CD4-positive, alpha-beta T cell treated with Interleukin-4 for 1 hour (primary cell): ENCODE results near the gene SLC52A1.
"Not testable (repeated sequence)": the region's sequence is repeated elsewhere in the genome, so short reads cannot be mapped to it uniquely, and the experiment has no call there.

Source experiments
- DNase-seq, 2 donors: peaks; one replicate each; pipeline ENCODE4 v3.0.0-alpha.2; 2020 to 2022

SLC52A1 gene

GRCh38 chr17:5035315-5035714 lies at the start of gene SLC52A1:
Gene SLC52A1, minus strand, starts transcription at chr17:5035426. Its CDS starts 820 bp downstream, at chr17:5034606.
- no peak for DNase-seq

GRCh38 chr17:5080591-5080990 lies 45.4 kb upstream of the SLC52A1 start:
- no peak for DNase-seq

GRCh38 chr17:5078106-5079028 lies 43.1 kb upstream of the SLC52A1 start, which contains the start of gene ZFP3:
Gene ZFP3, plus strand, starts transcription at chr17:5078467. Its CDS starts 13,038 bp downstream, at chr17:5091505.
- peak; percentile 81 to 84 for DNase-seq

- no peak for DNase-seq
Observed at GRCh38 chr17:5077781-5078105, 42.5 kb upstream of the SLC52A1 start.

- not testable (repeated sequence) for DNase-seq
Observed at GRCh38 chr17:5077275-5077674, 42.0 kb upstream of the SLC52A1 start.

DNA sequence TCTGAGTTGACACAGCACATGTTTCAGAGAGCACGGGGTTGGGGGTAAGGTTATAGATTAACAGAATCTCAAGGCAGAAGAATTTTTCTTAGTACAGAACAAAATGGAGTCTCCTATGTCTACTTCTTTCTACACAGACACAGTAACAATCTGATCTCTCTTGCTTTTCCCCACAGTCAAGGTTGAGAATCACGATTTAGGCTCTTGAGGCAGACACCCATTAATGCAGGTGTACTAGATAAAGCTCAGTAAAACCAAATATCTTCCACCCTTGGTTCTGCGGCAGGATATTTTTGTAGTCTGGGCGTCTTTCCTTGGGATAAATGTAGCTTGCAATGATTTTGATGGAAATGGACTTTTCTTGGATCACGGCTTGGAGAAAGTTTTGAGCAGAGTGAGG lies 40.2 kb upstream of the SLC52A1 start:
- DNase-seq, result not testable (repeated sequence)

GRCh38 chr17:5069724-5070123 lies 34.5 kb upstream of the SLC52A1 start:
- DNase-seq, result no peak

DNA sequence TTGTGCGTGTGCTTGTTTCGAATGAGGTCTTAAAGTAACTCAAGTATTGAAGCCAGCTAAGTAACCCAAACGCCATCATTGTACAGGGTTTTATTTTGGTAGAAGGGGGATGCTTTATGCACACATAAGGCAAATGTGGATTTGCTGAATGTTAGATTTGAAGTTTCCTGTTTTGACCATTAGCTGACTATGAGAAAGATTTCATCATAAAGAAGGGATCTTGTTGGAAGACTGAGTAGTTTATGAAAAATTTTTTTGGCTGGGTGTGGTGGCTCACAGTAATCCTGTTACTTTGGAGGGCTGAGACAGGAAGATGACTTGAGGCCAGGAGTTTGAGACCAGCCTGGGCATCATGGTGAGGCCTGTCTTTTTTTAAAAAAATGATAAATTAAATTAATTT lies 33.0 kb upstream of the SLC52A1 start:
- DNase-seq, result no peak

DNA sequence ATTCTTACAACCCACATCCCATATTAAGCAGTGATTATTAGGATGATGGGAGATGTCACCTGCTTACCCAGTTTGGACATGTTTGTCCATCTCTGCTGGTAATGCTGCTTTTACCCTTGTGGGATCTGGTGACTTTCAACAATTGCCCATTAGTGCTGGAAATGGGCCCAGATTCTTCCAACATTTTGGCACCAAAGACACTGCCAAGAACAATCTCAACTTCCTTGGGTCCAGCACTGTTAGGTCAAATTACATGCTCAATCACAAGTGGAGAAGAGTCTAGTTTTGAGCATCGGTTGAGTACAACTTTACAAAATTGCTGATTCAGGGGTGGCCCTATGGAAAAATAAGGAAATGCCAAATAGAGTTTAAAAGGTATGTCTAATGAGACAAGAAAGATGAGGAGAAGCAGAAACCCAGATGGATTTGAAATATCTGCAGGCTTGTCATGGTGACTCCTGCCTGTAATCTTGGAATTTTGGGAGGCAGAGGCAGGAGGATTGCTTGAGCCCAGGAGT lies 30.1 kb upstream of the SLC52A1 start:
- DNase-seq, result no peak

DNA sequence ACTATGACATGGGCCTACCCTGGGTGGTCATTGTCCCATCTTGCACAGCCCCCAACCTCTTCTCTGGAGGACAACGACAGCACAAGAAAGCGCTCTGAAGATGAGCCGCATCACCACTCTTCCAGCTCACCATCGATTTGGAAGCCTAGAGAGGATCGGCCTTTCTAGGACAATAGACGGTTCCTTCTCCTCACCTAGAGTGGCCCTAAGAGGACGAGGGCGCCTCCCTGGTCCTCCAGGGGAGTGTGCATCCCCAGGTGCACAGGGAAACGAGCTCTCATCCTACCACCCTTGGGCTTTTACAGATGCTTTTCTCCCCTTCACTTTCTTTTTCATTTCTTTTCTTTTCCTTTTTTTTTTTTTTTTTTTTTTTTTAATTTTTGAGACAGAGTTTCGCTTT lies 20.3 kb upstream of the SLC52A1 start:
- no peak for DNase-seq

DNA sequence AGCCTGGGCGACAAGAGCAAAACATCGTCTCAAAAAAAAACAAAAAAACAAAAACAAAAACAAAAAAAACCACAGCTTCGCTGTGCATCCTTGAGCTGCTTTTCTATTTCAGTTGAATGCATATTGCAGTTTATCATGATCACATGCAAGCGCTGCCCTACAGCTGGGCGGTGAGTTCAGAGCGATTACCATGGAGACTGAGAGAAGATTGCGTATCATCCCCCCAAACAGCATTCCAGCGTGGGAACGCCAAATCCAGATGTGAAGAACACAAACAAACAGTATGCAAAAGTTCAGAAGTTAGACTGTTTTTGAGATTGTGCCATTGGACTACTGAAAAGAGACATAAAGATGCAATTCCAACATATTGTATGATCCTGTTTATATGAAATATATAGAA lies 15.1 kb upstream of the SLC52A1 start:
- DNase-seq, result no peak

DNA sequence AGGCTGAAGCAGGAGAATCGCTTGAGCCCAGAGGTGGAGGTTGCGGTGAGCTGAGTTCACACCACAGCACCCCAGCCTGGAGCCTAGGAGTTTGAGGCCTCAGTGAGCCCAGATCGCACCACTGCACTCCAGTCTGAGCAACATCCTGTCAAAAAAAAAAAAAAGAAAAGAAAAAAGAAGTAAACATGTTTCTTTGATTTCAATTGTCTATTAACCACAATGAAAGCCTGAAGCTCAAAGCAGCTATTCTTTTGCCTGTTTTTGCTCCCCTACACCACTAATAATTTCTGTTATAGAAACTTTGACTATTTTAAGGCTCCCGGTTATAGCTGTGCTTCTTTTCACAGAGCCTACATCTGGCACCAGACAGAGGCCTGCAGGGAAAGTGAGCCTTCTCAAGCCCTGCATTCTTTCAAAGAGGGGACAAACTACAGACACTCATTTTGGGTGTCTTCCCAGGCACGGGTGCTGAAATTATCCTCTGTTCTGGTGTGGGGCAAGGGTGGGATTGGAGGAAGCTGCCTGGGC lies 14.2 kb upstream of the SLC52A1 start:
- peak; percentile 82 to 84 for DNase-seq

GRCh38 chr17:5047446-5047845 lies 12.2 kb upstream of the SLC52A1 start:
- DNase-seq, result no peak

DNA sequence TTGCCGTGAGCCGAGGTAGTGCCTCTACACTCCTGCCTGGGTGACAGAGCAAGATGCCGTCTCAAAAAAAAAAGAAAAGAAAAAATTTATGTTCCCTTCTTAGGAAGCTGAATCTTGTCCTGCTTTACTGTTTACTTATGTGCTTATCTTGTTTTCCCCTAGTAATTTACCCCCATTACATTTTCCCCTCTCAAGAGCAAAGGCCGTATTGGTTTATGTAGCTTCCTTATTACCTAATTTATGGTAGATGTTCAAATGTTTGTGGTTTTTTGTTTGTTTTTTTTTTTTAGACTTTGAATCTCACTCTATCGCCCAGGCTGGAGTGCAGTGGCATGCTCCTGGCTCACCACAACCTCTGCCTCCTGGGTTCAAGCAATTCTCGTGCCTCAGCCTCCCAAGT lies 10.3 kb upstream of the SLC52A1 start:
- no peak for DNase-seq

DNA sequence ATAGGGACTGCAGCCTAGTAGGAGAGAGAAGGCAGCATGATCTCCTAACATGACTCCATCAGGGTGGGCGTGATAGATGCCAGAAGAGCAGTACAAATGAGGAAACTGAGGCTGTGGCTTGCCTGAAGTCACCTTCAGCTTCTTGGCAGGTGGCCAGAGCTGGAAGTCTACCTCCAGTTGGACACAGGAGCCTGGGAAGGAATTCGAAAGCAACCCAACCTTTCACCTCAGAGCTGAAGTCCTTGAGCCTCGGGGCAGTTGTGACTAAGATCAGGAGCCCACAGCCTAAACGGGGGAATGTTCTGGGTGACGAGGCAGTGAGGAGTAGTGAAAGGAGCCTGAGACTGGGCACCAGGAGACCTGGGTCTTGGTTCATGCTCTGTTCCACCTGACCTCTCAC lies 9.4 kb upstream of the SLC52A1 start:
- DNase-seq, result no peak

DNA sequence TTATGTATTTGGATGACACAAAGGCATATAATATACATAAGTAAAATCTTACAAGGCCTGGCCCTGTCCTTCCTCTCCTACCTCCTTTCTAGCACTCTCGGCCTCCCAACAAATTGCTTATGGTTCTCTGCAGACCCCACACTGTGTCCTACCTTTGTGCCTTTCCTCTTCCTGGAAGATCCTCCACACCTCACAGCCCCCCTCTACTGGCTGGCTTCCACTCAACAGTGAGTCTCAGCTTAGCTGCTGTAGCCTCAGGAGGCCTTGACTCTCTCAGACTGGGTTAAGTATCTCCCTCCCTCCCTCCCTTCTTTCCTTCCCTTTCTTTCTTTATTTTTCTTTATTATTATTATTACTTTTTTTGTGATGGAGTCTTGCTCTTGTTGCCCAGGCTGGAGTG lies 8.3 kb upstream of the SLC52A1 start:
- DNase-seq, result no peak

- DNase-seq, result peak in 1 of 2 donors; percentile 40
Observed at GRCh38 chr17:5042157-5043022, 7.2 kb upstream of the SLC52A1 start.

- no peak for DNase-seq
Observed at GRCh38 chr17:5034651-5035050, 575 bp downstream of the SLC52A1 start.

DNA sequence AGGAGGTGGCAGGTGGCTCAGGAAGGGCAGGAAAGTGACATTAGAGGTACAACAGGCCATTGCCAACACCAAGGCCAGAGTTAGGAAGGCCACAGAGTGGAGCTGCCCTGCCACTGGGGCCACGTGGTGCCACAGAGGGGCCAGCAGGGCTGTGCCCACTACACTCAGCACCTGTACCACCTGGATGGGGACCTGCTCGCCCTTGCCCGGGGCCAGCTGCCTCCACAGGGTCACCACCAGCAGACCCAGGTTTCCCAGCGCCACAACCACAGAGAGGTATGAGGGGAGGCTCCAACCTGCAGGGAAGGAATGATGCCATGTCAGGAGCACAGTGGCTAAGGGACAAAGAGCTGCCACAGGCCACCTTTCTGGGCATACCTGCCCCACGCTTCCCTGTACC lies 1.2 kb downstream of the SLC52A1 start:
- DNase-seq, result no peak

DNA sequence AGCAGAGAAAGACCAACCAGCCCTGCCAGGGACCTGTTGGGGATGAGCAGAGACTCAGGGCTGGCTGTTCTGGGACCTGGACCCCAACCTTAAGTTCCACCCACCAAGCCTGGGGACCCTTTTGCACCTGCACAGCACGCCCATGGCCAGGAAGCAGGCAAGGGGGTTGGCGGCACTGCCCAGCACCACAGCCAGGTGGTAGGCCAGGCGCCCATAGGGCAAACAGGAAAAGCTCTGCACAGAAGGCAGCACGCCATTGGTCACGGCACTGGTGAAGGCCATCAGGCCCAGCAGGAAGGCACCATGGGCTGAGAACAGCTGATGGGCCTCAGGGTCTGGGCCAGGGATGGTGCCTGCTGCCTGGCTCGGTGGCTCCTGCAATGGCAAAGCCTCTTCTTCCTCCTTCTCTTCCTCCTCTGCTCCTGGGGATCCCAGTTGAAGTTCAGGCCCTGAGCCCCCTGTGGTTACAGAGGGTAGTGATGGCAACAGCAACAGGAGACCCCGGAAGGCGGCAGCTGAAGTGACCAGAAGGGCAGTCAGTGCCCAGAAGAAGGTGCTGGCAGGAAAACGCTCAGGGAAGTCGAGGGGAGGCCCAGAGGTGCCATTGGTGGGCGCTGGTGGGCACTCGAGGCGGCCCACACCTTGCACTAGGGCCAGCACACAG lies 1.7 kb downstream of the SLC52A1 start:
- no peak for DNase-seq

GRCh38 chr17:5032865-5033264 lies 2.4 kb downstream of the SLC52A1 start:
- no peak for DNase-seq

GRCh38 chr17:5031365-5032082 lies 3.7 kb downstream of the SLC52A1 start:
- peak; percentile 85 to 86 for DNase-seq
